Keratinocyte (primary cell): ENCODE measurements around the gene CHRM1. TPM values are rescaled to one million over a fixed set of nuclear protein-coding genes. Genes with fewer than 3 reads are reported as not detected.

Experiments used
- DNase-seq: peaks from one replicate; pipeline ENCODE4 v3.0.0-alpha.2; 2011; ENCODE audit warnings: low read depth, missing footprints, low spot score
- FAIRE-seq: peaks from 2 replicates; lab custom pipeline; 2011; peaks lifted over from hg19 to GRCh38; lab: Jason Lieb, UNC
- H2AFZ ChIP-seq: 2 replicates; pipeline ENCODE4 v1.6.0; 2012; ENCODE audit warnings: low read length, control low read depth, inconsistent platforms; ENCODE audit not compliant: control insufficient read depth
- H3K27ac ChIP-seq: 2 replicates; pipeline ENCODE4 v1.5.1; 2011; ENCODE audit warnings: low read length; ENCODE audit not compliant: control insufficient read depth, insufficient read depth
- H3K27me3 ChIP-seq: 3 replicates; pipeline ENCODE4 v1.6.0; 2011; ENCODE audit warnings: low read length; ENCODE audit not compliant: control insufficient read depth, insufficient read depth; ENCODE audit errors: extremely low read depth
- H3K36me3 ChIP-seq, 2 experiments: 2 replicates in 1 of 2; 3 replicates in 1 of 2; pipeline ENCODE4 v1.5.1; 2011; ENCODE audit warnings: low read length in 2 of 2, mild to moderate bottlenecking in 1 of 2; ENCODE audit not compliant: control insufficient read depth in 2 of 2, insufficient read depth in 2 of 2; ENCODE audit errors: extremely low read depth in 1 of 2
- H3K4me1 ChIP-seq: 3 replicates; pipeline ENCODE4 v1.5.1; 2011; ENCODE audit warnings: low read length; ENCODE audit not compliant: control insufficient read depth, insufficient read depth; ENCODE audit errors: extremely low read depth
- H3K4me2 ChIP-seq: 3 replicates; pipeline ENCODE4 v1.6.0; 2011; ENCODE audit warnings: low read depth, low read length; ENCODE audit not compliant: control insufficient read depth, insufficient read depth; ENCODE audit errors: extremely low read depth
- H3K4me3 ChIP-seq, 3 experiments: fragments of 200-600 bp in 1 of 3; sonication (generic) in 1 of 3; 2 replicates in 2 of 3; 3 replicates in 1 of 3; pipeline ENCODE4 v1.5.1; 2011 to 2016; ENCODE audit warnings: low read length in 3 of 3, mild to moderate bottlenecking in 3 of 3, control low read depth in 2 of 3, inconsistent platforms in 1 of 3, low read depth in 1 of 3, mixed read lengths in 1 of 3, mixed run types in 1 of 3, moderate library complexity in 1 of 3; ENCODE audit not compliant: control insufficient read depth in 2 of 3, insufficient read depth in 2 of 3; ENCODE audit errors: extremely low read depth in 1 of 3
- H3K79me2 ChIP-seq: 2 replicates; pipeline ENCODE4 v1.6.0; 2012; ENCODE audit warnings: low read length; ENCODE audit not compliant: control insufficient read depth, insufficient read depth
- H3K9ac ChIP-seq: 3 replicates; pipeline ENCODE4 v1.6.0; 2011; ENCODE audit warnings: low read length; ENCODE audit not compliant: control insufficient read depth, insufficient read depth; ENCODE audit errors: extremely low read depth
- H3K9me1 ChIP-seq: 3 replicates; pipeline ENCODE4 v1.6.0; 2011; ENCODE audit warnings: low read length; ENCODE audit not compliant: control insufficient read depth, insufficient read depth; ENCODE audit errors: extremely low read depth
- H3K9me3 ChIP-seq: 2 replicates; pipeline ENCODE4 v1.5.1; 2012; ENCODE audit warnings: low read depth, low read length; ENCODE audit not compliant: control insufficient read depth
- H4K20me1 ChIP-seq: 3 replicates; pipeline ENCODE4 v1.6.0; 2011; ENCODE audit warnings: low read length; ENCODE audit not compliant: control insufficient read depth, insufficient read depth; ENCODE audit errors: extremely low read depth
- EZH2 ChIP-seq: IDR thresholded peaks from one replicate; pipeline ENCODE4 v1.6.1; 2012; ENCODE audit warnings: inconsistent platforms, mild to moderate bottlenecking, low read length, moderate library complexity
- dilution Hi-C: fragments of 300-500 bp; cut with MboI; formaldehyde crosslinking; loops from one replicate; pipeline ENCODE4 v1.7.0; 2020; ENCODE audit warnings: low sequenced_read_pairs; ENCODE audit not compliant: extremely low pct_ligation_motif_present
- polyA plus RNA-seq, 5 experiments: library from polyadenylated mRNA; depleted of rRNA in 3 of 5; stranded (reverse) in 3 of 5; stranded (forward) in 1 of 5; unstranded in 1 of 5; fragments of >200 nt; gene quantifications; 1 replicate in 1 of 5; 2 replicates in 3 of 5; 3 replicates in 1 of 5; pipeline versions ENCODE4 v1.2.1 to v1.2.3, GENCODE V29; 2011 to 2012; ENCODE audit warnings: missing spikeins in 2 of 5, low read depth in 1 of 5, low replicate concordance in 1 of 5
- TF ChIP-seq, protein P1 (sequence below), 3 experiments: IDR thresholded peaks in 1 of 3; conservative IDR thresholded peaks in 1 of 3; optimal IDR thresholded peaks in 1 of 3; 2 replicates in 2 of 3; 3 replicates in 1 of 3; pipeline versions ENCODE3 to v1.5.1; 2011; ENCODE audit warnings: low read length in 3 of 3, mild to moderate bottlenecking in 3 of 3, moderate library complexity in 2 of 3, control low read depth in 1 of 3, inconsistent platforms in 1 of 3; ENCODE audit not compliant: insufficient read depth in 2 of 3; ENCODE audit errors: extremely low read depth in 1 of 3

Gene CHRM1
- polyA plus RNA-seq, 1 donor (not counting 4 experiments of a cell fraction or from before 2014, with no cell fraction given), result not detected

DNA sequence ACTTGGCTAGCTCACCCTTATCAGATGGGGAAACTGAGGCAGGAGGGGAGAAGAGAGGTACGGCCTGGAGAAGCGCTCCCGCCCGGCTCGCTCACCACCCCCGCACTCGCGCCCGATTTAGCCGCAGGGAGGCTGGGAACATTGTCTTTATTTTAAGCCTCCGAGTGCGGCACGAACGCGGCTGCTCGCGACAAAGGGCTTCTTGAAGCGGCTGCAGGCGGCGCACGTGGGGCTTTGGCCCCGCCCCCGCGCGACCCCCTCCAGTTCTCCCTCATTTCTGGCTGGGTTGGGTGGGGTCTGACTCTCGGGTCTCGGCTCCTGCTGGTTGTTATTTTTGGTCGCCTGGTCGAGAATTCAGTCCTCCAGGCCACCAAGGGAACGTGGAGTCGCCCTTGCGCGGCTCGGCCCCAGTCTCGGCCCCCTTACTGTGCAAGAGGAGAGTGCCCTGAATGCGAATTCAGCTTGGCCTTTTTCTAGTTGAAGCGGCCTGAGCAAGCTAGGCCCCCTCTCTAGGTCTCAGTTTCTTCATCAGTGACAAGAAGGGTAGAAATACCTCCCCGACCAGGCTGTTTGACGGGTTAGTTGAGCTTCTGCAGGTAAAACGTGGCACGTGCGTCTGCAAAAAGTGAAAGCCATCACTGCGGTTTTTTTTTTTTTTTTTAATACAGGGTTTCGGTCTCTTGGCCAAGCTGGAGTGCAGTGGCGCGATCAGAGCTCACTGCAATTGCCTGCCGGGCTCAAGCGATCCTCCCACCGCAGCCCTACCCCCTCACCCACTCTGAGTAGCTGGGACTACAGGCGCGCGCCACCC, 2.6 kb upstream of the CHRM1 start:
- dilution Hi-C loops, result no loop called here
- peak overlapping the region; percentile 28 for H3K9ac ChIP-seq
- no peak for FAIRE-seq
- H3K27me3 ChIP-seq, result peaks cover 76% of the 10 kb centered on the region
- no peaks in the 10 kb centered on the region for H3K9me1 ChIP-seq
- DNase-seq, result no peak
- H3K27ac ChIP-seq, result no peak overlapping the region
- H3K9me3 ChIP-seq, result no peaks in the 10 kb centered on the region
- no peaks in the 10 kb centered on the region for H4K20me1 ChIP-seq
- no peaks in the 10 kb centered on the region for H3K79me2 ChIP-seq
- H3K4me1 ChIP-seq, result peaks cover 18% of the 10 kb centered on the region
- H3K4me3 ChIP-seq, result peak overlapping the region in 1 of 3 experiments; percentile 35
- H2AFZ ChIP-seq, result no peak overlapping the region
- peak; percentile 78 for TF ChIP-seq EZH2
- TF ChIP-seq, protein P1, sequence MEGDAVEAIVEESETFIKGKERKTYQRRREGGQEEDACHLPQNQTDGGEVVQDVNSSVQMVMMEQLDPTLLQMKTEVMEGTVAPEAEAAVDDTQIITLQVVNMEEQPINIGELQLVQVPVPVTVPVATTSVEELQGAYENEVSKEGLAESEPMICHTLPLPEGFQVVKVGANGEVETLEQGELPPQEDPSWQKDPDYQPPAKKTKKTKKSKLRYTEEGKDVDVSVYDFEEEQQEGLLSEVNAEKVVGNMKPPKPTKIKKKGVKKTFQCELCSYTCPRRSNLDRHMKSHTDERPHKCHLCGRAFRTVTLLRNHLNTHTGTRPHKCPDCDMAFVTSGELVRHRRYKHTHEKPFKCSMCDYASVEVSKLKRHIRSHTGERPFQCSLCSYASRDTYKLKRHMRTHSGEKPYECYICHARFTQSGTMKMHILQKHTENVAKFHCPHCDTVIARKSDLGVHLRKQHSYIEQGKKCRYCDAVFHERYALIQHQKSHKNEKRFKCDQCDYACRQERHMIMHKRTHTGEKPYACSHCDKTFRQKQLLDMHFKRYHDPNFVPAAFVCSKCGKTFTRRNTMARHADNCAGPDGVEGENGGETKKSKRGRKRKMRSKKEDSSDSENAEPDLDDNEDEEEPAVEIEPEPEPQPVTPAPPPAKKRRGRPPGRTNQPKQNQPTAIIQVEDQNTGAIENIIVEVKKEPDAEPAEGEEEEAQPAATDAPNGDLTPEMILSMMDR (optimal IDR thresholded peaks at IDR 0.05 in 1 of 3, IDR thresholded peaks at IDR 0.05 in 1 of 3, conservative IDR thresholded peaks at IDR 0.05 in 1 of 3; ENCODE audit: extremely low read depth in 1 of 3, insufficient read depth in 2 of 3, low read length in 3 of 3), result no peak
- peak overlapping the region; percentile 74 for H3K4me2 ChIP-seq
- no peaks in the 10 kb centered on the region for H3K36me3 ChIP-seq

DNA sequence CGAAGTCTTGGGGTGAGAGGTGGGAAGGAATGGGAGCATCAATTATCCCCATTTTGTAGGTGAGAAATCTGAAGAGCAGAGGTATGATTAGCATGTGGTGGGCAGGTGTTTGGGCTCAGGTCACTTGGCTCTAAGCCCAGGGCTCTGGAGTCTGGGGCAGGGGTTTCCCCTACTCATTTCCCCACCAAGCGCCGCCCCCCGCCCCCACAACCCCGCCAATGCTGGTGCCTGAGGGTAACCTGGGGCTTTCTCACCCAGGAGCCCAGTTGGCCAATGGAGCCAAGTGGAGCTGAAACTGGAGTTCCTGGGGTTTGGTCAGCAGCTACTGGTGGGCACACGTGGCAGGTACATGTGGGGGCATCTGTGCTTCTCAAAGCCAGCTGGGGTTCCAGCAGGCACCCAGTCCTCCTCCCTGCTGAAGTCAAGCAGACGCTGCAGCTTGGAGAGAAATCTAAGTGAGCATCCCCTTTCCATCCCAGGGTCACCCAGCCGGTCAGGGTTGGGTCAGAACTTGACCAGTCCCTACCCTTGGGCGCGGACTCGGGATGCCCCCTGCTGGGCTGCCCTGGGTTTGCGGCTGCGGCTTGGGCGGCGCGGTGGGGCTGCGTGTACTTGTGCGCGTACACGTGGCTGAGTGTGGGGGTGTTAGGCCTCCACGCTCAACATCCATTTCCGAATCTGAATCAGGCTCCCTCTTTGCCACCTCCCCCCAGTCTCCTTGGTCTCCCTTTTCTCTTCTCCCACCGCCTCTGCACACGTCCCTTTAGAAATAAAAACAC, 1.7 kb upstream of the CHRM1 start:
- Histone ChIP-seq H3K27ac (no peak overlapping the region), H3K9ac (no peak overlapping the region), H3K9me1 (no peaks in the 10 kb centered on the region), H3K4me1 (peaks cover 18% of the 10 kb centered on the region), H3K4me2 (no peak overlapping the region), H3K79me2 (no peaks in the 10 kb centered on the region), H3K9me3 (no peaks in the 10 kb centered on the region), H3K27me3 (peaks cover 74% of the 10 kb centered on the region), H4K20me1 (no peaks in the 10 kb centered on the region), H3K36me3 (no peaks in the 10 kb centered on the region), H3K4me3 (no peak overlapping the region), H2AFZ (no peak overlapping the region)
- FAIRE-seq (no peak), DNase-seq (no peak)
- dilution Hi-C loops, result no loop called here
- TF ChIP-seq EZH2, result no peak
- TF ChIP-seq, protein P1 (optimal IDR thresholded peaks at IDR 0.05 in 1 of 3, IDR thresholded peaks at IDR 0.05 in 1 of 3, conservative IDR thresholded peaks at IDR 0.05 in 1 of 3; ENCODE audit: extremely low read depth in 1 of 3, insufficient read depth in 2 of 3, low read length in 3 of 3), result peak; percentile 26 to 72 (median 65)
